GM12872 (cell line): ENCODE results near the gene VTI1A.

Source experiments
- CTCF ChIP-seq: IDR thresholded peaks from 3 replicates; pipeline ENCODE4 v1.5.1; 2011; ENCODE audit warnings: low read depth, mild to moderate bottlenecking, low read length, moderate library complexity; ENCODE audit not compliant: insufficient read depth

The VTI1A gene

GRCh38 chr10:112715581-112715980 is 268.6 kb downstream of the VTI1A start:
- no peak for TF ChIP-seq CTCF

GRCh38 chr10:112716076-112716475 is 269.1 kb downstream of the VTI1A start:
- TF ChIP-seq CTCF = no peak

GRCh38 chr10:112716924-112717413 is 270.0 kb downstream of the VTI1A start:
- no peak for TF ChIP-seq CTCF

GRCh38 chr10:112720178-112720577 is 273.2 kb downstream of the VTI1A start:
- TF ChIP-seq CTCF = no peak

GRCh38 chr10:112721080-112721698 is 274.2 kb downstream of the VTI1A start:
- TF ChIP-seq CTCF = peak; percentile 61; the same call in 2 of the 3 replicates

- TF ChIP-seq CTCF = no peak
Observed at GRCh38 chr10:112722758-112723157, 275.7 kb downstream of the VTI1A start.

- no peak for TF ChIP-seq CTCF
Observed at GRCh38 chr10:112723876-112724275, 276.9 kb downstream of the VTI1A start.
